Activated T-helper 2 cell treated with anti-CD3 and anti-CD28 coated beads, Interferon-gamma antibody, Interleukin-2, Interleukin-4, amounts not matched to agents 10 μg/mL and 5 μg/mL and 100 μg/mL, durations not matched to agents 14 hours and 24 hours and 36 hours (primary cell): ENCODE measurements around the gene SLCO1C1. TPM values are rescaled to one million over a fixed set of nuclear protein-coding genes. Genes with fewer than 3 reads are reported as not detected.

Source experiments
- DNase-seq: peaks from one replicate; pipeline ENCODE4 v3.0.0; 2021; ENCODE audit warnings: low spot score
- H3K27ac Mint-ChIP-seq: one replicate; pipeline ENCODE4 v1.8.0; 2021; ENCODE audit warnings: mixed read lengths
- H3K27me3 Mint-ChIP-seq: one replicate; pipeline ENCODE4 v1.8.0; 2021; ENCODE audit warnings: low read depth, mixed read lengths
- H3K36me3 Mint-ChIP-seq: one replicate; pipeline ENCODE4 v1.8.0; 2021; ENCODE audit warnings: low read depth, mixed read lengths
- H3K4me1 Mint-ChIP-seq: one replicate; pipeline ENCODE4 v1.8.0; 2021; ENCODE audit warnings: low read depth, mixed read lengths
- H3K4me3 Mint-ChIP-seq: one replicate; pipeline ENCODE4 v1.8.0; 2021; ENCODE audit warnings: low read depth, mild to moderate bottlenecking, moderate library complexity, mixed read lengths
- H3K9me3 Mint-ChIP-seq: one replicate; pipeline ENCODE4 v1.8.0; 2021; ENCODE audit warnings: mixed read lengths
- intact Hi-C: fragments of 100-400 bp; cut with micrococcal nuclease; formaldehyde crosslinking; loops from one replicate; pipeline ENCODE4 v1.15.1; 2023
- total RNA-seq: library from RNA; stranded (reverse); gene quantifications from 2 replicates; pipeline ENCODE4 v1.2.3, GENCODE V29; 2022

The SLCO1C1 gene, protein sequence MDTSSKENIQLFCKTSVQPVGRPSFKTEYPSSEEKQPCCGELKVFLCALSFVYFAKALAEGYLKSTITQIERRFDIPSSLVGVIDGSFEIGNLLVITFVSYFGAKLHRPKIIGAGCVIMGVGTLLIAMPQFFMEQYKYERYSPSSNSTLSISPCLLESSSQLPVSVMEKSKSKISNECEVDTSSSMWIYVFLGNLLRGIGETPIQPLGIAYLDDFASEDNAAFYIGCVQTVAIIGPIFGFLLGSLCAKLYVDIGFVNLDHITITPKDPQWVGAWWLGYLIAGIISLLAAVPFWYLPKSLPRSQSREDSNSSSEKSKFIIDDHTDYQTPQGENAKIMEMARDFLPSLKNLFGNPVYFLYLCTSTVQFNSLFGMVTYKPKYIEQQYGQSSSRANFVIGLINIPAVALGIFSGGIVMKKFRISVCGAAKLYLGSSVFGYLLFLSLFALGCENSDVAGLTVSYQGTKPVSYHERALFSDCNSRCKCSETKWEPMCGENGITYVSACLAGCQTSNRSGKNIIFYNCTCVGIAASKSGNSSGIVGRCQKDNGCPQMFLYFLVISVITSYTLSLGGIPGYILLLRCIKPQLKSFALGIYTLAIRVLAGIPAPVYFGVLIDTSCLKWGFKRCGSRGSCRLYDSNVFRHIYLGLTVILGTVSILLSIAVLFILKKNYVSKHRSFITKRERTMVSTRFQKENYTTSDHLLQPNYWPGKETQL
- not detected in 2 replicates for total RNA-seq

DNA sequence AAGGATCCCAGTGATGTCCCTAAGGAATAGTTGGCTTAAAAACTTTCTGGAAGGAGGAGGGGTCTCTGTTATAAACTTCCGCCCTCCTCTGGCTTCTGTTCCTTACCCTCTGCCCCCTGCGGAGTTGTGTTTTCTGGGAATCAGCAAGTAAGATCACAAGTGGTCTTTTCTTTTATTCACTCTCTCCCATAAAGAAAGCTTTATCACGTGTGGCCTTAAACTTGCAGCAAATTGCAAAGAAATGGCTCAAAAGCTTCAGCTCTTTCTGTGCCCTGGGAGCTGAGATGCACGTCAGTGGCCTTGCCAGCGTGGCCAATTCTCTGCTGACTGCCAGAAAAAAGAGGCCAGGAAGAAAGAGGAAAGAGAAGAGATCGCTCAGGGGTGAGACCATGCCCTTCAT lies at the start of gene SLCO1C1:
Gene SLCO1C1, plus strand, starts transcription at position 101 of the 400 bp plus-strand sequence. CDS start 4,245 bp downstream, outside the sequence.
- no peaks in the 10 kb centered on the region for H3K27me3 Mint-ChIP-seq
- DNase-seq: no peak
- intact Hi-C loops: no loop called here
- no peak within 1 kb of the TSS for H3K4me3 Mint-ChIP-seq
- no peaks in the 10 kb centered on the region for H3K4me1 Mint-ChIP-seq
- H3K9me3 Mint-ChIP-seq: no peaks in the 10 kb centered on the region
- no peaks in the 10 kb centered on the region for H3K36me3 Mint-ChIP-seq
- H3K27ac Mint-ChIP-seq: no peak within 1 kb of the TSS

DNA sequence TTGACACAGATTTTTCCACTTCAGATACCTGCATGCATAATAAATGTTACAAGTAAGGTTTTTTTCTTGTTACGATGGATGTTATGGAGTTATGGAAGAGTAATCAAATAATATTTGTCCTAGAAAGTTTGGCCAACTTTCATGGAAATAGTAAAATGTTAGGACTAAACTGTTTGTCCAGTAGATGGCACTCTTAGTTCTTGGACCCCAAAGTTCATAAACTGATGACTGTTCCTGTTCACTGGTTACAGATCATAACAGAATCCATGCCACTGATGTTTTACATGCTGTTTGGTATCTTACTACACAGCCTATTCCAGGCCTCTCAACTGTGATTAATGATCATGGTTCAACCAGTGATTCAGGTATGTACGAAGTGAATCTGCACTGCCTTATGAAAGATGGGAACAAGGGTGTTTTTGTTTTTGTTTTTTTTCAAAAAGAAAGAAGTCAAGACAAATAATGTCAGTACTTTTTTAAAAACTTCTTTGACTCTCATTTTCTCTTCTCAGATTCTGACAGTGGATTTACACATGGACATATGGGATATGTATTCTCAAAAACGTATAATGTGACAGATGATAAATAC lies 48.8 kb upstream of the SLCO1C1 start:
- Mint-ChIP-seq H3K9me3 (no peaks in the 10 kb centered on the region), H3K36me3 (no peaks in the 10 kb centered on the region), H3K27ac (no peak overlapping the region), H3K27me3 (no peaks in the 10 kb centered on the region), H3K4me1 (no peaks in the 10 kb centered on the region), H3K4me3 (no peak overlapping the region)
- intact Hi-C loops: loop anchor here (2.0 kb wide), 1 partner anchor 524 kb away; no protein-coding TSS in a partner anchor
- DNase-seq: no peak

DNA sequence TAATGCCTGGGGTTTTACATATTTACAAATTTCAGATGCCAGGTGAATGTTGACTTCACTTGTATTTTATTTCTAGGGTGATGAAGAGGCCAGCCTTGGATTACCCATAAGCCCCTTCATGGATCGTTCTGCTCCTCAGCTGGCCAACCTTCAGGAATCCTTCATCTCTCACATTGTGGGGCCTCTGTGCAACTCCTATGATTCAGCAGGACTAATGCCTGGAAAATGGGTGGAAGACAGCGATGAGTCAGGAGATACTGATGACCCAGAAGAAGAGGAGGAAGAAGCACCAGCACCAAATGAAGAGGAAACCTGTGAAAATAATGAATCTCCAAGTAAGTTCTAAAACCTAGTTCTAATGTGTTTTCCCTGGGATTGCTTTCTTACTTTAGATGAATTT lies 41.3 kb upstream of the SLCO1C1 start:
- Mint-ChIP-seq H3K36me3 (no peaks in the 10 kb centered on the region), H3K27ac (no peak overlapping the region), H3K4me1 (no peaks in the 10 kb centered on the region), H3K9me3 (peaks cover 6% of the 10 kb centered on the region), H3K27me3 (no peaks in the 10 kb centered on the region), H3K4me3 (no peak overlapping the region)
- DNase-seq: no peak
- intact Hi-C loops: no loop called here

DNA sequence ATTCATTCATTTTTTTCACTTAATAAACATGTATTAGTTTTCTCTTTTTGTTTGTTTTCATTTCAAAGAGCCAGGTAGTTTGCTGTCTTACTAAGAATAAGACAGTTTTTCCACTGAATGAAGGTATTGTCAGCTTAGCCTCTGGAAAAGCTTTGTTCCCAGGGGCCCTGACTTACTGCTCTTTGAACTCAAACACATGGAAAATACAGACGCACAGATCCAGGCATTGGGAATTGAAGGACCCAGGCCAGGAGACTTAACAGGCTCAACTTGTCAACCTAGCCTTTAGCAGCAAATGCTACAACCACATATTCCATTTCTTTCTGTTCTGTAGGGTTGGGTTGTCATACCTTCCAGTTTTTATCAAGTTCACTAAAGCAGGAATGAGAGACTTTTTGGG lies 38.5 kb upstream of the SLCO1C1 start:
- DNase-seq: no peak
- Mint-ChIP-seq H3K9me3 (peaks cover 23% of the 10 kb centered on the region), H3K4me3 (no peak overlapping the region), H3K36me3 (no peaks in the 10 kb centered on the region), H3K4me1 (no peaks in the 10 kb centered on the region), H3K27me3 (no peaks in the 10 kb centered on the region), H3K27ac (no peak overlapping the region)
- intact Hi-C loops: no loop called here

DNA sequence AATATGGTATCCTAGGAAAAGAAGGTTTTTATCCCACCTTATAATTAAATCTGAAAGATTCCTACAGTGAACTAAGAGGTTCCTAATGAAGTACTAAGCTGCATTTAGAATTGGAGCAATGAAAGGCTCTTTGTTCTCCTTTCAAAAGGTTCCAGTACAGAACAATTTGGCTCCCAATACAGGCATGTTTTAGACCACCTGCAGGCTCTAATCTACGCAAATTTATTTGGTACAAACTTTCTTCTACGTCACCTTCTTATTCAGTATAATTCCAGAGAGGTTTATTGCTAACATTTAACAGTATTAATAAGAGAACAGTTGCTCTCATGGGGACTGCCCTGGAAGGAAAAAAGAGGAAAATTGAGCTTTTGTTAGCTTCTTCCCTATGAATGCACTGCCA lies 37.6 kb upstream of the SLCO1C1 start:
- Mint-ChIP-seq H3K36me3 (no peaks in the 10 kb centered on the region), H3K9me3 (peaks cover 32% of the 10 kb centered on the region), H3K4me1 (no peaks in the 10 kb centered on the region), H3K4me3 (no peak overlapping the region), H3K27ac (no peak overlapping the region), H3K27me3 (no peaks in the 10 kb centered on the region)
- DNase-seq: no peak
- intact Hi-C loops: no loop called here

DNA sequence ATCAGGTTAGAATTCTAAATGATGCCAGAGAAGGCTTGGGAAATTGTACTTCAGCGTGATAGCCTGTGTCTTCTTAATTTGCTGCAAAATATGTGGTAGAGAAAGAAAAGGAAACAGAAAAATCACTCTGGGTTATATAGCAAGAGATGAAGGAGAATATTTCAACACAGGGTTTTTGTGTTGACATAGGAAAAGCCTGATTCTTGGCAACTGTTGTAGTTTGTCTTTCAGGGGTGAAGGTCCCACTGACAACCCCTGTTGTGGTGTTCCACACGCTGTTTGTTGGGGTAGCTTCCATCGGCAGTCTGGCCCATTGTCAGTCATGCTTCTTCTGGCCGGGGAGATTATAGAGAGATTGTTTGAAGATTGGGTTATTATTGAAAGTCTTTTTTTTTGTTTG lies 13.8 kb upstream of the SLCO1C1 start:
- peaks cover 14% of the 10 kb centered on the region for H3K9me3 Mint-ChIP-seq
- H3K36me3 Mint-ChIP-seq: no peaks in the 10 kb centered on the region
- no peak for DNase-seq
- H3K4me1 Mint-ChIP-seq: no peaks in the 10 kb centered on the region
- H3K4me3 Mint-ChIP-seq: no peak overlapping the region
- no peak overlapping the region for H3K27ac Mint-ChIP-seq
- intact Hi-C loops: no loop called here
- no peaks in the 10 kb centered on the region for H3K27me3 Mint-ChIP-seq

DNA sequence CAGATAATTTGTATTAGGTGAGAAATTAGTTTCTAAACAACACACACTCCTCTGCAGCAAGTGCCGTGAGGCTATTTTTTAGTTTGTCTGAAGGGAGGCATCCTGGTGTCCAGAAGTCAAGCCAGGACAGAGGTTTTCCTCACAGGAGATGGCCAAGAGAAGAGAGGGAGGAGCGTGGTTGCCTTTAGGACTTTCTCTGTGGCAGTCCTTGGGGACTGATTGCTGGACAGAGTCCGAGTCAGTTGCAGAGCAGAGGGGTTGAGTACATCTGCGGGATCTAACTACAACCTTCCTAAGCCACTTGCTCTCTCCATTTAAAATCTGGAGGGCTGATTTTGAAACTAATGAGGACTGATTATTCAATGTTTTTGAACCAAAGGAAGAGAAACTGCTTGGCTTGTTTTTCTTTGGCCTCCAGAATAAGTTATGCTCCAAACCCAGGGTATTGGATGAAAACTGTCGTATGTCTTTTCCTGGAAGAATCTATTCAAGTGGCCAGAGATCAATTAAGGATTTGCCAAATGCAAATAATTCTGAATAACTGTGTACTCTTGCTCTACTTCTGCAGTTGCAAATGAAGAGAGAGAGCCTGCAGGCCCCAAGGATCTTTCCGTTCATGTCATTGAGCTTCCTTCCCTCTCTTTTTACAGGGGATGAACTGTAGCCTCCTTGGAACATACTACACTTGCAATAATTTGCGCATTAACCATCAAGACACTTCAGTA lies 1.2 kb downstream of the SLCO1C1 start:
- H3K27ac Mint-ChIP-seq: no peak overlapping the region
- no peaks in the 10 kb centered on the region for H3K36me3 Mint-ChIP-seq
- no peaks in the 10 kb centered on the region for H3K4me1 Mint-ChIP-seq
- intact Hi-C loops: no loop called here
- no peaks in the 10 kb centered on the region for H3K27me3 Mint-ChIP-seq
- no peak for DNase-seq
- no peak overlapping the region for H3K4me3 Mint-ChIP-seq
- no peaks in the 10 kb centered on the region for H3K9me3 Mint-ChIP-seq

DNA sequence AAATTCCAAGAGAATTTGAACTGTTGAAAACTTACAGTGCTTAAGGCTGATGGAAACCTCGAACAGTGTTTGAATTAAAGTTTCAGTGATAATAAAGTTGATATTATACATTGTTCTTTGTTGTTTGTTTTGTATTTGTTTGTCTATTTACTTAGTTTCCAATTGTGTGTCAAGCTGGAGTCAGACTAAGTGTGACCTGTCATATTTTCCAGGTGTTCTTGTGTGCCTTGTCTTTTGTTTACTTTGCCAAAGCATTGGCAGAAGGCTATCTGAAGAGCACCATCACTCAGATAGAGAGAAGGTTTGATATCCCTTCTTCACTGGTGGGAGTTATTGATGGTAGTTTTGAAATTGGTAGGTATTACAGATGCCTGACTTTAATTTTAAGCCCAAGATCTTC lies 6.0 kb downstream of the SLCO1C1 start:
- H3K36me3 Mint-ChIP-seq: no peaks in the 10 kb centered on the region
- no peak for DNase-seq
- intact Hi-C loops: no loop called here

DNA sequence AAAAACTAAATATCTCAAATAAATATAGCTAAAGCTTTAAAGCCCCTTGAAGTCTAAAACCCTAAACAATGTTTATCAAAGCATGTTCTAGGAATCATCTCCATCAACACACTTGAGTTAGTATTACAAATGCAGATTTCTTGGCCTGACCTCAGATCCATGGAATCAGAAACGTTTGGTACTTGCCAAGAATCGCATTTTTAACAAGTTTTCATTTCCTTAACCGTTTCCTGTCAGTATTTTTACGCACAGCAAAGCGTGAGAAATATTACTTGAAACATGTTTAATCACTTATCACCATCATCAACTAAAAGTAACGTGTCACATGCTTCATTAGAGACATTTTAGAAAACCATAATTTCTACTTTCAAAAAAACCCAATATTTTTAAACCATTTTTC lies 9.7 kb downstream of the SLCO1C1 start:
- no peaks in the 10 kb centered on the region for H3K36me3 Mint-ChIP-seq
- DNase-seq: no peak
- H3K4me3 Mint-ChIP-seq: no peak overlapping the region
- no peak overlapping the region for H3K27ac Mint-ChIP-seq
- no peaks in the 10 kb centered on the region for H3K9me3 Mint-ChIP-seq
- intact Hi-C loops: no loop called here
- H3K27me3 Mint-ChIP-seq: no peaks in the 10 kb centered on the region
- H3K4me1 Mint-ChIP-seq: no peaks in the 10 kb centered on the region

More for the DNA sequence above, 6.0 kb downstream of the SLCO1C1 start:
- H3K27ac Mint-ChIP-seq: no peak overlapping the region
- H3K9me3 Mint-ChIP-seq: no peaks in the 10 kb centered on the region
- no peak overlapping the region for H3K4me3 Mint-ChIP-seq
- no peaks in the 10 kb centered on the region for H3K4me1 Mint-ChIP-seq
- H3K27me3 Mint-ChIP-seq: no peaks in the 10 kb centered on the region

DNA sequence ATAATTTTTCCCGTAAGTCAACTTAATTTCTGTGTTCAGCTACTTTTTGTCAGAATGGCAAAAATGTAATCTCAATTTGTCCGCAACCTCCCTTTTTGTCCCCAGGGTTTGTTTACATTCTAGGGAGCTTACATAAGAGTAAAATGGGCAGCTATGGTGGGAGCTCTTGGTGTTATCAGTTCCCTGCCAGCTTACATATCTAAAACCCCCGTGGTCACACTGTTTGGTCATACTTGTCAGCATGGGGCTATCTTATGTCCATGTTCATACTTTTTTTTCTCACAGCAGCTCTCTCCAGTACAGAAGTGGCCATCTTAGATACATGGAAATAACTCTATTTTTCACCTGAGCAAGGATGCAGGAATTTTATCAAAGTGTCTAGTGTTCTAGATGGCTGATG lies 16.7 kb downstream of the SLCO1C1 start:
- no peaks in the 10 kb centered on the region for H3K4me1 Mint-ChIP-seq
- no peak overlapping the region for H3K4me3 Mint-ChIP-seq
- no peak for DNase-seq
- intact Hi-C loops: no loop called here
- no peaks in the 10 kb centered on the region for H3K27me3 Mint-ChIP-seq
- H3K36me3 Mint-ChIP-seq: no peaks in the 10 kb centered on the region
- no peaks in the 10 kb centered on the region for H3K9me3 Mint-ChIP-seq
- H3K27ac Mint-ChIP-seq: no peak overlapping the region

DNA sequence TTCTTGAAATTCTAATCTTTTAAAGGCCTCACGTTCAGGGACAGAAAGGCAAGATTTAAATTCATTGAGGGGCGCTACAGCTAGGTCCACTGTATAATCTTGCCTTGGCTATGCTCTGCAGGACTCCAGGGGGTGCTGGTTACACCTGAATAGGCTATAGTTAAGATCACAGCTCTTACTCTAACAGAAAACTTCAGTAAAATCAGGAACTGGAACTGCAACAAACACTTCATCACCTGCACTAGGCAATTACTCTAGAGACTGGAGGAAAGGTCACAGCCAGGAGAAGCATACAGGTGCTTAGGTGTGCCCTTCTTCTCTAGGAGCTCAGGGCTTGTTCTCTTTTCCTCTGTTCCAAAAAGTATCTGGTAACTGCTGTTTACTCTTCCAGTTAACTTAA lies 20.9 kb downstream of the SLCO1C1 start:
- Mint-ChIP-seq H3K4me3 (no peak overlapping the region), H3K9me3 (no peaks in the 10 kb centered on the region), H3K36me3 (no peaks in the 10 kb centered on the region), H3K4me1 (no peaks in the 10 kb centered on the region), H3K27me3 (no peaks in the 10 kb centered on the region), H3K27ac (no peak overlapping the region)
- DNase-seq: no peak
- intact Hi-C loops: no loop called here

DNA sequence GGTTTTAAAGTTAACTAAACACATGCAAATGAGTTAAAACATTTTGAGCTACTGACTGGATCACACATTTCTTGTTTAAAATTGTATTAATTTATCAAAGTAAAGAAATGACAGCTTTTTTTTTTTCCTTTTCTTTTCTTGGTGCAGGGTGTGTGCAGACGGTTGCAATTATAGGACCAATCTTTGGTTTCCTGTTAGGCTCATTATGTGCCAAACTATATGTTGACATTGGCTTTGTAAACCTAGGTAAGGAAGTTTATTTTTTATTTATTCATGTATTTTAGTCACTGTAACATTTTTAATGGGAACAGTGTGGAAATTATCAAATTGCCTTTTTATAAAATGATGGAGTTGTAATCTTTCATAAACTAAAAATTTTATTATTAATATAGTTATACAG lies 21.9 kb downstream of the SLCO1C1 start:
- Mint-ChIP-seq H3K36me3 (no peaks in the 10 kb centered on the region), H3K27ac (no peak overlapping the region), H3K27me3 (no peaks in the 10 kb centered on the region), H3K9me3 (no peaks in the 10 kb centered on the region), H3K4me1 (no peaks in the 10 kb centered on the region), H3K4me3 (no peak overlapping the region)
- no peak for DNase-seq
- intact Hi-C loops: no loop called here
